ENCODE results near the gene FLT1.

The FLT1 gene

DNA sequence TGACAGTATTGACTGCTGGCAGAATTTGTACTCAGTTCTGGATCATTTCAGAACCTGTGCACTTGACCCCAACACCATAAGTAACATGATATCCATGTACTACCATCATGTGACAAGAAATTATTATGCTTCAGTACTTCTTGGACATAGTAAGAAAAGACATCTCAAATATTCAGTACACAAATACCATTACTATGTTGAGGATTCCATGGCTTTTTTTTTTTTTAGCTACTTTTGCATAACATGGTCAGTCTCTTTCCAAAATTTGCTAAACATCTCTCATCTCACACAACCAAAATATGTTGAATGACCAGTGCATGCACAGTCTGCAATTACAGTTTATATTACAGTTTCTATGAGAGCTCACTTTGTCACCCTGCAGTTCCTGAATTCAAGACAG lies 85.3 kb downstream of the FLT1 start:
- H3K36me3 ChIP-seq (ENCODE audit: control insufficient read depth in 2 of 2, insufficient read depth in 1 of 2, low read length in 2 of 2), result peaks cover 0 to 11% of the 10 kb centered on the region in 2 experiments; a peak in 1 of 3 replicates
- H3K4me3 ChIP-seq (ENCODE audit: low read depth, low read length), result no peak overlapping the region
- H3K4me1 ChIP-seq (ENCODE audit: control insufficient read depth, insufficient read depth, low read length), result no peaks in the 10 kb centered on the region
- ChIA-PET CTCF (interaction anchor here (0.6 kb wide), 1 partner anchor 1825 kb away, joined by 4 read pairs; no protein-coding TSS in a partner anchor), POLR2A (no interaction called here)
- no peaks in the 10 kb centered on the region for H3K9me3 ChIP-seq (ENCODE audit: control insufficient read depth, insufficient read depth, low read depth, low read length)
- H3K27ac ChIP-seq (ENCODE audit: extremely low read depth, low read depth, low read length), result no peak overlapping the region
- TF ChIP-seq ZNF76 (tag by site-specific recombination; IDR thresholded peaks at IDR 0.05; ENCODE audit: borderline replicate concordance, low read depth) (no peak), ZNF174 (tag by site-specific recombination; IDR thresholded peaks at IDR 0.05) (no peak), ZNF621 (tag by site-specific recombination; IDR thresholded peaks at IDR 0.05) (no peak), ZNF48 (tag by site-specific recombination; IDR thresholded peaks at IDR 0.05) (no peak), SP2 (tag by site-specific recombination; IDR thresholded peaks at IDR 0.05) (no peak), ZBTB48 (tag by site-specific recombination; IDR thresholded peaks at IDR 0.05) (no peak), ZNF585B (tag by site-specific recombination; IDR thresholded peaks at IDR 0.05) (no peak)
- TF ChIP-seq, protein P1, sequence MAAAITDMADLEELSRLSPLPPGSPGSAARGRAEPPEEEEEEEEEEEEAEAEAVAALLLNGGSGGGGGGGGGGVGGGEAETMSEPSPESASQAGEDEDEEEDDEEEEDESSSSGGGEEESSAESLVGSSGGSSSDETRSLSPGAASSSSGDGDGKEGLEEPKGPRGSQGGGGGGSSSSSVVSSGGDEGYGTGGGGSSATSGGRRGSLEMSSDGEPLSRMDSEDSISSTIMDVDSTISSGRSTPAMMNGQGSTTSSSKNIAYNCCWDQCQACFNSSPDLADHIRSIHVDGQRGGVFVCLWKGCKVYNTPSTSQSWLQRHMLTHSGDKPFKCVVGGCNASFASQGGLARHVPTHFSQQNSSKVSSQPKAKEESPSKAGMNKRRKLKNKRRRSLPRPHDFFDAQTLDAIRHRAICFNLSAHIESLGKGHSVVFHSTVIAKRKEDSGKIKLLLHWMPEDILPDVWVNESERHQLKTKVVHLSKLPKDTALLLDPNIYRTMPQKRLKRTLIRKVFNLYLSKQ (tag by site-specific recombination; IDR thresholded peaks at IDR 0.05; ENCODE audit: borderline replicate concordance), result no peak
- TF ChIP-seq, protein P2, sequence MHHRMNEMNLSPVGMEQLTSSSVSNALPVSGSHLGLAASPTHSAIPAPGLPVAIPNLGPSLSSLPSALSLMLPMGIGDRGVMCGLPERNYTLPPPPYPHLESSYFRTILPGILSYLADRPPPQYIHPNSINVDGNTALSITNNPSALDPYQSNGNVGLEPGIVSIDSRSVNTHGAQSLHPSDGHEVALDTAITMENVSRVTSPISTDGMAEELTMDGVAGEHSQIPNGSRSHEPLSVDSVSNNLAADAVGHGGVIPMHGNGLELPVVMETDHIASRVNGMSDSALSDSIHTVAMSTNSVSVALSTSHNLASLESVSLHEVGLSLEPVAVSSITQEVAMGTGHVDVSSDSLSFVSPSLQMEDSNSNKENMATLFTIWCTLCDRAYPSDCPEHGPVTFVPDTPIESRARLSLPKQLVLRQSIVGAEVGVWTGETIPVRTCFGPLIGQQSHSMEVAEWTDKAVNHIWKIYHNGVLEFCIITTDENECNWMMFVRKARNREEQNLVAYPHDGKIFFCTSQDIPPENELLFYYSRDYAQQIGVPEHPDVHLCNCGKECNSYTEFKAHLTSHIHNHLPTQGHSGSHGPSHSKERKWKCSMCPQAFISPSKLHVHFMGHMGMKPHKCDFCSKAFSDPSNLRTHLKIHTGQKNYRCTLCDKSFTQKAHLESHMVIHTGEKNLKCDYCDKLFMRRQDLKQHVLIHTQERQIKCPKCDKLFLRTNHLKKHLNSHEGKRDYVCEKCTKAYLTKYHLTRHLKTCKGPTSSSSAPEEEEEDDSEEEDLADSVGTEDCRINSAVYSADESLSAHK (tag by site-specific recombination; IDR thresholded peaks at IDR 0.05), result no peak
- TF ChIP-seq, protein P3, sequence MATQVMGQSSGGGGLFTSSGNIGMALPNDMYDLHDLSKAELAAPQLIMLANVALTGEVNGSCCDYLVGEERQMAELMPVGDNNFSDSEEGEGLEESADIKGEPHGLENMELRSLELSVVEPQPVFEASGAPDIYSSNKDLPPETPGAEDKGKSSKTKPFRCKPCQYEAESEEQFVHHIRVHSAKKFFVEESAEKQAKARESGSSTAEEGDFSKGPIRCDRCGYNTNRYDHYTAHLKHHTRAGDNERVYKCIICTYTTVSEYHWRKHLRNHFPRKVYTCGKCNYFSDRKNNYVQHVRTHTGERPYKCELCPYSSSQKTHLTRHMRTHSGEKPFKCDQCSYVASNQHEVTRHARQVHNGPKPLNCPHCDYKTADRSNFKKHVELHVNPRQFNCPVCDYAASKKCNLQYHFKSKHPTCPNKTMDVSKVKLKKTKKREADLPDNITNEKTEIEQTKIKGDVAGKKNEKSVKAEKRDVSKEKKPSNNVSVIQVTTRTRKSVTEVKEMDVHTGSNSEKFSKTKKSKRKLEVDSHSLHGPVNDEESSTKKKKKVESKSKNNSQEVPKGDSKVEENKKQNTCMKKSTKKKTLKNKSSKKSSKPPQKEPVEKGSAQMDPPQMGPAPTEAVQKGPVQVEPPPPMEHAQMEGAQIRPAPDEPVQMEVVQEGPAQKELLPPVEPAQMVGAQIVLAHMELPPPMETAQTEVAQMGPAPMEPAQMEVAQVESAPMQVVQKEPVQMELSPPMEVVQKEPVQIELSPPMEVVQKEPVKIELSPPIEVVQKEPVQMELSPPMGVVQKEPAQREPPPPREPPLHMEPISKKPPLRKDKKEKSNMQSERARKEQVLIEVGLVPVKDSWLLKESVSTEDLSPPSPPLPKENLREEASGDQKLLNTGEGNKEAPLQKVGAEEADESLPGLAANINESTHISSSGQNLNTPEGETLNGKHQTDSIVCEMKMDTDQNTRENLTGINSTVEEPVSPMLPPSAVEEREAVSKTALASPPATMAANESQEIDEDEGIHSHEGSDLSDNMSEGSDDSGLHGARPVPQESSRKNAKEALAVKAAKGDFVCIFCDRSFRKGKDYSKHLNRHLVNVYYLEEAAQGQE (tag by site-specific recombination; IDR thresholded peaks at IDR 0.05), result no peak
- TF ChIP-seq, protein P4, sequence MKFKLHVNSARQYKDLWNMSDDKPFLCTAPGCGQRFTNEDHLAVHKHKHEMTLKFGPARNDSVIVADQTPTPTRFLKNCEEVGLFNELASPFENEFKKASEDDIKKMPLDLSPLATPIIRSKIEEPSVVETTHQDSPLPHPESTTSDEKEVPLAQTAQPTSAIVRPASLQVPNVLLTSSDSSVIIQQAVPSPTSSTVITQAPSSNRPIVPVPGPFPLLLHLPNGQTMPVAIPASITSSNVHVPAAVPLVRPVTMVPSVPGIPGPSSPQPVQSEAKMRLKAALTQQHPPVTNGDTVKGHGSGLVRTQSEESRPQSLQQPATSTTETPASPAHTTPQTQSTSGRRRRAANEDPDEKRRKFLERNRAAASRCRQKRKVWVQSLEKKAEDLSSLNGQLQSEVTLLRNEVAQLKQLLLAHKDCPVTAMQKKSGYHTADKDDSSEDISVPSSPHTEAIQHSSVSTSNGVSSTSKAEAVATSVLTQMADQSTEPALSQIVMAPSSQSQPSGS (tag by site-specific recombination; IDR thresholded peaks at IDR 0.05; ENCODE audit: low read depth), result no peak

DNA sequence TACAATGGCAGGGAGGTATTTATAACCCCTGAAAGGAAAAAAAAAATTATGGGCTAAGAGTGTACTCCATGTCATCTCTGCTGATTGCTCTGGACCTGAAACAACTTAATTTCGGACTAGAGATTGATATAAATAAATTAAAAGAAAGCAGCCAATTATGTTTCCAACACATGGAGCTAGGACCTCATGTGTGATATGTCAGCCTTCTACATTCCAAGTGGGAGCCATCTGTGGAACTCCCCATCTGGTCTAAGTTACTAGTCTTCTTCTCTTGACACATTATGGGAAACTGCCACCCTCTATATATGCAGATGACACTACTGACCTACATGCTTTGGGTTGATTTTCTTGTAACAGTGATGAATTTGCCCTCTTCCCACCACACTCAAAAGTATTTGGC lies 86.1 kb downstream of the FLT1 start:
- no peak for TF ChIP-seq ZNF555 (tag by site-specific recombination; conservative IDR thresholded peaks at IDR 0.05)
- no peak for TF ChIP-seq ZNF311 (tag by site-specific recombination; IDR thresholded peaks at IDR 0.05; ENCODE audit: borderline replicate concordance)
- no peak for TF ChIP-seq ZNF121 (tag by site-specific recombination; IDR thresholded peaks at IDR 0.05)
- no peak for TF ChIP-seq ZSCAN16 (tag by site-specific recombination; IDR thresholded peaks at IDR 0.05)
- TF ChIP-seq ZNF221 (tag by site-specific recombination; IDR thresholded peaks at IDR 0.05; ENCODE audit: borderline replicate concordance), result no peak
- TF ChIP-seq, protein P5, sequence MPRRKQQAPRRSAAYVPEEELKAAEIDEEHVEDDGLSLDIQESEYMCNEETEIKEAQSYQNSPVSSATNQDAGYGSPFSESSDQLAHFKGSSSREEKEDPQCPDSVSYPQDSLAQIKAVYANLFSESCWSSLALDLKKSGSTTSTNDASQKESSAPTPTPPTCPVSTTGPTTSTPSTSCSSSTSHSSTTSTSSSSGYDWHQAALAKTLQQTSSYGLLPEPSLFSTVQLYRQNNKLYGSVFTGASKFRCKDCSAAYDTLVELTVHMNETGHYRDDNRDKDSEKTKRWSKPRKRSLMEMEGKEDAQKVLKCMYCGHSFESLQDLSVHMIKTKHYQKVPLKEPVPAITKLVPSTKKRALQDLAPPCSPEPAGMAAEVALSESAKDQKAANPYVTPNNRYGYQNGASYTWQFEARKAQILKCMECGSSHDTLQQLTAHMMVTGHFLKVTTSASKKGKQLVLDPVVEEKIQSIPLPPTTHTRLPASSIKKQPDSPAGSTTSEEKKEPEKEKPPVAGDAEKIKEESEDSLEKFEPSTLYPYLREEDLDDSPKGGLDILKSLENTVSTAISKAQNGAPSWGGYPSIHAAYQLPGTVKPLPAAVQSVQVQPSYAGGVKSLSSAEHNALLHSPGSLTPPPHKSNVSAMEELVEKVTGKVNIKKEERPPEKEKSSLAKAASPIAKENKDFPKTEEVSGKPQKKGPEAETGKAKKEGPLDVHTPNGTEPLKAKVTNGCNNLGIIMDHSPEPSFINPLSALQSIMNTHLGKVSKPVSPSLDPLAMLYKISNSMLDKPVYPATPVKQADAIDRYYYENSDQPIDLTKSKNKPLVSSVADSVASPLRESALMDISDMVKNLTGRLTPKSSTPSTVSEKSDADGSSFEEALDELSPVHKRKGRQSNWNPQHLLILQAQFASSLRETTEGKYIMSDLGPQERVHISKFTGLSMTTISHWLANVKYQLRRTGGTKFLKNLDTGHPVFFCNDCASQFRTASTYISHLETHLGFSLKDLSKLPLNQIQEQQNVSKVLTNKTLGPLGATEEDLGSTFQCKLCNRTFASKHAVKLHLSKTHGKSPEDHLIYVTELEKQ (tag by site-specific recombination; IDR thresholded peaks at IDR 0.05; ENCODE audit: borderline replicate concordance), result no peak
- TF ChIP-seq GLIS1 (tag by site-specific recombination; IDR thresholded peaks at IDR 0.05), result no peak
- no peaks in the 10 kb centered on the region for H3K4me1 ChIP-seq (ENCODE audit: control insufficient read depth, insufficient read depth, low read length)
- H3K9me3 ChIP-seq (ENCODE audit: control insufficient read depth, insufficient read depth, low read depth, low read length), result no peaks in the 10 kb centered on the region
- no peak overlapping the region for H3K27ac ChIP-seq (ENCODE audit: extremely low read depth, low read depth, low read length)
- H3K4me3 ChIP-seq (ENCODE audit: low read depth, low read length), result no peak overlapping the region
- CTCF ChIA-PET, result no interaction called here
- H3K36me3 ChIP-seq (ENCODE audit: control insufficient read depth in 2 of 2, insufficient read depth in 1 of 2, low read length in 2 of 2), result peaks cover 0 to 9% of the 10 kb centered on the region in 2 experiments; a peak in 1 of 3 replicates
- POLR2A ChIA-PET, result no interaction called here
